Hematopoietic multipotent progenitor cell (in vitro differentiated cells): Measurements from ENCODE around the gene INSYN2A. TPM values are rescaled to one million over a fixed set of nuclear protein-coding genes. Genes with fewer than 3 reads are reported as not detected.

Experiments used
- DNase-seq, 3 donors: peaks; one replicate each; pipeline ENCODE4 v3.0.0-alpha.2; 2011 to 2015; ENCODE audit warnings: low read depth in 2 of 3, low spot score in 2 of 3
- total RNA-seq: library from RNA; depleted of rRNA; stranded (reverse); fragments of >200 nt; gene quantifications from one replicate; pipeline ENCODE4 v1.2.3, GENCODE V29; 2012

INSYN2A gene
- total RNA-seq, 1 donor, result under 0.01 TPM

GRCh38 chr10:127197154-127197432 is 702 bp upstream of the INSYN2A start:
- no peak for DNase-seq

GRCh38 chr10:127195571-127196281 is 665 bp downstream of the INSYN2A start:
- DNase-seq, result peak in 1 of 3 donors; percentile 15

- no peak for DNase-seq
Measured at GRCh38 chr10:127195041-127195506, 1.3 kb downstream of the INSYN2A start.

- no peak for DNase-seq
Measured at GRCh38 chr10:127194599-127194998, 1.8 kb downstream of the INSYN2A start.

GRCh38 chr10:127194111-127194510 is 2.3 kb downstream of the INSYN2A start:
- DNase-seq, result no peak

GRCh38 chr10:127193125-127193524 is 3.3 kb downstream of the INSYN2A start:
- DNase-seq, result no peak

GRCh38 chr10:127190427-127190826 is 6.0 kb downstream of the INSYN2A start:
- no peak for DNase-seq

- DNase-seq, result no peak
Measured at GRCh38 chr10:127189226-127189625, 7.2 kb downstream of the INSYN2A start.

- no peak for DNase-seq
Measured at GRCh38 chr10:127186813-127187212, 9.6 kb downstream of the INSYN2A start.

GRCh38 chr10:127184582-127184981 is 11.8 kb downstream of the INSYN2A start:
- DNase-seq, result no peak

GRCh38 chr10:127182161-127182560 is 14.2 kb downstream of the INSYN2A start:
- no peak for DNase-seq

- DNase-seq, result no peak
Measured at GRCh38 chr10:127179612-127180250, 16.7 kb downstream of the INSYN2A start.

GRCh38 chr10:127176649-127177048 is 19.7 kb downstream of the INSYN2A start:
- no peak for DNase-seq

GRCh38 chr10:127175357-127176110 is 20.9 kb downstream of the INSYN2A start:
- DNase-seq, result no peak

GRCh38 chr10:127174866-127175265 is 21.5 kb downstream of the INSYN2A start:
- DNase-seq, result no peak

GRCh38 chr10:127168261-127168660 is 28.1 kb downstream of the INSYN2A start:
- DNase-seq, result no peak

- no peak for DNase-seq
Measured at GRCh38 chr10:127162841-127163240, 33.5 kb downstream of the INSYN2A start.

- no peak for DNase-seq
Measured at GRCh38 chr10:127161482-127161881, 34.9 kb downstream of the INSYN2A start.

- no peak for DNase-seq
Measured at GRCh38 chr10:127159648-127160245, 36.6 kb downstream of the INSYN2A start.

GRCh38 chr10:127158662-127159061 is 37.7 kb downstream of the INSYN2A start:
- no peak for DNase-seq

- DNase-seq, result no peak
Measured at GRCh38 chr10:127157506-127158200, 38.7 kb downstream of the INSYN2A start.
